WTC11 (cell line): ENCODE data around the gene ISG15. TPM values are rescaled to one million over a fixed set of nuclear protein-coding genes. Genes with fewer than 3 reads are reported as not detected.

Experiments
- ATAC-seq: fragments of 200-7000 bp; cut with Tn5 transposase; 2 replicates; pipeline ENCODE4 v1.10.0; 2021; ENCODE audit warnings: mild to moderate bottlenecking, moderate library complexity
- CTCF ChIA-PET: fragments of 300-600 bp; sonication (Branson Sonifier 250); formaldehyde crosslinking; loops from one replicate; lab custom pipeline; 2021; ENCODE audit warnings: antibody characterized with exemption; lab: Charles Lee
- POLR2A ChIA-PET: fragments of 350-600 bp; sonication (Branson Sonifier 250); formaldehyde crosslinking; loops from one replicate; lab custom pipeline; 2021; ENCODE audit warnings: antibody characterized with exemption; lab: Charles Lee
- DNase-seq: peaks from one replicate; pipeline ENCODE4 v3.0.0; 2021; ENCODE audit warnings: low spot score
- H3K27ac Mint-ChIP-seq: 2 replicates; pipeline ENCODE4 v1.8.0; 2021; ENCODE audit warnings: mixed read lengths
- H3K27me3 Mint-ChIP-seq: 2 replicates; pipeline ENCODE4 v1.8.0; 2021; ENCODE audit warnings: low read depth, mild to moderate bottlenecking, moderate library complexity, mixed read lengths
- H3K36me3 Mint-ChIP-seq: 2 replicates; pipeline ENCODE4 v1.8.0; 2021; ENCODE audit warnings: mixed read lengths
- H3K4me1 Mint-ChIP-seq: 2 replicates; pipeline ENCODE4 v1.8.0; 2022; ENCODE audit warnings: mixed read lengths
- H3K4me3 Mint-ChIP-seq: 2 replicates; pipeline ENCODE4 v1.8.0; 2021; ENCODE audit warnings: mild to moderate bottlenecking, moderate library complexity, mixed read lengths
- H3K9me3 Mint-ChIP-seq: 2 replicates; pipeline ENCODE4 v1.8.0; 2021; ENCODE audit warnings: mixed read lengths
- ARID4B ChIP-seq: sonication (generic); formaldehyde crosslinking; IDR thresholded peaks from 2 replicates; pipeline ENCODE4 v1.8.0; 2023; ENCODE audit warnings: missing genetic modification reagents, mild to moderate bottlenecking, borderline replicate concordance
- ATF1 ChIP-seq: sonication (generic); formaldehyde crosslinking; IDR thresholded peaks from 2 replicates; pipeline ENCODE4 v1.8.1; 2023; ENCODE audit warnings: mild to moderate bottlenecking, moderate library complexity, missing genetic modification reagents
- ATF2 ChIP-seq: sonication (generic); formaldehyde crosslinking; IDR thresholded peaks from 2 replicates; pipeline ENCODE4 v1.8.1; 2022; ENCODE audit warnings: low read depth, missing genetic modification reagents, borderline replicate concordance
- CREB1 ChIP-seq: sonication (generic); formaldehyde crosslinking; IDR thresholded peaks from 2 replicates; pipeline ENCODE4 v1.8.0; 2023; ENCODE audit warnings: mild to moderate bottlenecking, missing genetic modification reagents
- CTCF ChIP-seq: fragments of 200-600 bp; IDR thresholded peaks from 2 replicates; pipeline ENCODE4 v1.8.0; 2022; ENCODE audit warnings: antibody characterized with exemption
- E2F5 ChIP-seq: sonication (generic); formaldehyde crosslinking; IDR thresholded peaks from 2 replicates; pipeline ENCODE4 v1.8.1; 2022; ENCODE audit warnings: mild to moderate bottlenecking, moderate library complexity, missing genetic modification reagents
- FOXJ3 ChIP-seq: sonication (generic); formaldehyde crosslinking; IDR thresholded peaks from 2 replicates; pipeline ENCODE4 v1.9.0; 2021; ENCODE audit warnings: missing genetic modification reagents, mild to moderate bottlenecking, borderline replicate concordance
- GRHL2 ChIP-seq: fragments of 250-450 bp; sonication (Bioruptor Pico); IDR thresholded peaks from 2 replicates; pipeline ENCODE4 v1.8.0; 2022; ENCODE audit warnings: mild to moderate bottlenecking, moderate library complexity; ENCODE audit not compliant: insufficient replicate concordance, severe bottlenecking
- JUN ChIP-seq: sonication (generic); formaldehyde crosslinking; IDR thresholded peaks from 2 replicates; pipeline ENCODE4 v1.8.0; 2023; ENCODE audit warnings: mild to moderate bottlenecking, missing genetic modification reagents
- MXD4 ChIP-seq: fragments of 250-450 bp; sonication (Bioruptor Pico); IDR thresholded peaks from 2 replicates; pipeline ENCODE4 v1.8.0; 2021; ENCODE audit warnings: mild to moderate bottlenecking, moderate library complexity, borderline replicate concordance
- NFE2L1 ChIP-seq: sonication (generic); formaldehyde crosslinking; IDR thresholded peaks from 2 replicates; pipeline ENCODE4 v1.8.1; 2023; ENCODE audit warnings: missing genetic modification reagents
- OVOL2 ChIP-seq: fragments of 250-450 bp; sonication (Bioruptor Pico); IDR thresholded peaks from 2 replicates; pipeline ENCODE4 v1.9.0; 2021; ENCODE audit warnings: mild to moderate bottlenecking, borderline replicate concordance
- RORB ChIP-seq: fragments of 250-450 bp; sonication (Bioruptor Pico); IDR thresholded peaks from 2 replicates; pipeline ENCODE4 v1.9.0; 2021; ENCODE audit warnings: mild to moderate bottlenecking
- SMAD3 ChIP-seq: sonication (generic); formaldehyde crosslinking; IDR thresholded peaks from 2 replicates; pipeline ENCODE4 v1.8.0; 2022; ENCODE audit warnings: missing genetic modification reagents, mild to moderate bottlenecking, borderline replicate concordance
- SOX15 ChIP-seq: fragments of 250-450 bp; sonication (Bioruptor Pico); IDR thresholded peaks from 2 replicates; pipeline ENCODE4 v1.9.0; 2021; ENCODE audit warnings: mild to moderate bottlenecking
- TEAD4 ChIP-seq: sonication (generic); formaldehyde crosslinking; IDR thresholded peaks from 2 replicates; pipeline ENCODE4 v1.8.0; 2022; ENCODE audit warnings: mild to moderate bottlenecking, missing genetic modification reagents
- TP53 ChIP-seq: sonication (generic); formaldehyde crosslinking; IDR thresholded peaks from 2 replicates; pipeline ENCODE4 v1.8.1; 2023; ENCODE audit warnings: mild to moderate bottlenecking, missing genetic modification reagents
- USF2 ChIP-seq: sonication (generic); formaldehyde crosslinking; IDR thresholded peaks from 2 replicates; pipeline ENCODE4 v1.8.1; 2023; ENCODE audit warnings: mild to moderate bottlenecking, missing genetic modification reagents, moderate library complexity
- ZBTB21 ChIP-seq: sonication (generic); formaldehyde crosslinking; IDR thresholded peaks from 2 replicates; pipeline ENCODE4 v1.8.1; 2023; ENCODE audit warnings: mild to moderate bottlenecking, missing genetic modification reagents, borderline replicate concordance
- ZMAT4 ChIP-seq: fragments of 250-450 bp; sonication (Bioruptor Pico); IDR thresholded peaks from 2 replicates; pipeline ENCODE4 v1.9.0; 2021; ENCODE audit warnings: mild to moderate bottlenecking
- ZNF263 ChIP-seq: sonication (generic); formaldehyde crosslinking; IDR thresholded peaks from 2 replicates; pipeline ENCODE4 v1.8.1; 2022; ENCODE audit warnings: low read depth, mild to moderate bottlenecking, moderate library complexity, missing genetic modification reagents
- ZNF281 ChIP-seq: sonication (generic); formaldehyde crosslinking; IDR thresholded peaks from 2 replicates; pipeline ENCODE4 v1.8.0; 2023; ENCODE audit warnings: mild to moderate bottlenecking, missing genetic modification reagents
- total RNA-seq: library from RNA; stranded (reverse); gene quantifications from 3 replicates; pipeline ENCODE4 v1.2.3, GENCODE V29; 2021

The ISG15 gene
- total RNA-seq, 1 experiment from 2014 or later: 29.5 TPM

GRCh38 chr1:1047963-1048362 is 34.7 kb downstream of the ISG15 start:
- no peaks in the 10 kb centered on the region for H3K4me1 Mint-ChIP-seq
- no peaks in the 10 kb centered on the region for H3K27me3 Mint-ChIP-seq
- H3K36me3 Mint-ChIP-seq: peaks cover 21% of the 10 kb centered on the region
- no peak overlapping the region for H3K4me3 Mint-ChIP-seq
- no peak overlapping the region for H3K27ac Mint-ChIP-seq
- no peak for TF ChIP-seq NFE2L1 (CRISPR knock-in tag)
- no peak for TF ChIP-seq TEAD4 (CRISPR knock-in tag)
- no peak for TF ChIP-seq SOX15 (CRISPR knock-in tag)
- no peak for TF ChIP-seq ARID4B (CRISPR knock-in tag)
- no peak for TF ChIP-seq RORB (CRISPR knock-in tag)
- no peak for TF ChIP-seq ZNF281 (CRISPR knock-in tag)
- TF ChIP-seq TP53: no peak
- TF ChIP-seq GRHL2 (CRISPR knock-in tag): no peak
- TF ChIP-seq ZBTB21 (CRISPR knock-in tag): no peak
- TF ChIP-seq SMAD3 (CRISPR knock-in tag): no peak
- no peak for TF ChIP-seq FOXJ3 (CRISPR knock-in tag)
- no peak for TF ChIP-seq ZMAT4 (CRISPR knock-in tag)
- TF ChIP-seq ZNF263: no peak
- TF ChIP-seq ATF1 (CRISPR knock-in tag): no peak
- TF ChIP-seq OVOL2 (CRISPR knock-in tag): no peak
- TF ChIP-seq, all 79 proteins: peak for 0
- ChIA-PET POLR2A (no interaction called here), CTCF (interaction anchor here (0.8 kb wide), 1 partner anchor 11 kb away, joined by 3 read pairs; no protein-coding TSS in a partner anchor)
- peaks cover 6% of the 10 kb centered on the region for H3K9me3 Mint-ChIP-seq
- ATAC-seq (no peak), DNase-seq (no peak)

GRCh38 chr1:1048765-1049164 is 35.5 kb downstream of the ISG15 start:
- Mint-ChIP-seq H3K4me1 (no peaks in the 10 kb centered on the region), H3K27me3 (no peaks in the 10 kb centered on the region), H3K27ac (no peak overlapping the region), H3K4me3 (no peak overlapping the region), H3K36me3 (peaks cover 22% of the 10 kb centered on the region), H3K9me3 (peaks cover 6% of the 10 kb centered on the region)
- POLR2A ChIA-PET: interaction anchor here (0.6 kb wide), 1 partner anchor 137 kb away, joined by 5 read pairs; no protein-coding TSS in a partner anchor
- CTCF ChIA-PET: no interaction called here
- ATAC-seq: no peak
- no peak for DNase-seq
- TF ChIP-seq CREB1 (CRISPR knock-in tag): no peak
- TF ChIP-seq ATF2: no peak
- TF ChIP-seq MXD4 (CRISPR knock-in tag): no peak
- TF ChIP-seq CTCF: no peak
- TF ChIP-seq ATF1 (CRISPR knock-in tag): no peak
- TF ChIP-seq E2F5 (CRISPR knock-in tag): no peak
- TF ChIP-seq USF2: no peak
- TF ChIP-seq JUN (CRISPR knock-in tag): no peak
